ENCODE measurements around the gene AMIGO1. TPM values are rescaled to one million over a fixed set of nuclear protein-coding genes. Genes with fewer than 3 reads are reported as not detected.

AMIGO1 gene
- total and polyA plus RNA-seq, 11 donors: 4.6 to 19.1 (median 13.4) TPM

GRCh38 chr1:109467301-109467777 lies 42.2 kb downstream of the AMIGO1 start:
- intact Hi-C loops (cut with DNase I): loop anchor here in 1 of 10 donors (5.0 kb wide), 1 partner anchor 40 kb away; the partner anchor contains the start of gene PSMA5
- H3K4me3 ChIP-seq: peak overlapping the region; percentile 56 to 78 (median 66)
- WGBS, 4 donors: 5 to 10% (median 8%) methylated on average over 22 to 23 of the region's 23 CpGs
- ATAC-seq: peak; percentile 15 to 70 (median 55)
- H3K36me3 ChIP-seq: no peaks in the 10 kb centered on the region
- H3K27me3 ChIP-seq: peaks cover 0 to 80% (median 16%) of the 10 kb centered on the region in 9 donors
- no peaks in the 10 kb centered on the region for H3K9me3 ChIP-seq
- TF ChIP-seq, protein P1, sequence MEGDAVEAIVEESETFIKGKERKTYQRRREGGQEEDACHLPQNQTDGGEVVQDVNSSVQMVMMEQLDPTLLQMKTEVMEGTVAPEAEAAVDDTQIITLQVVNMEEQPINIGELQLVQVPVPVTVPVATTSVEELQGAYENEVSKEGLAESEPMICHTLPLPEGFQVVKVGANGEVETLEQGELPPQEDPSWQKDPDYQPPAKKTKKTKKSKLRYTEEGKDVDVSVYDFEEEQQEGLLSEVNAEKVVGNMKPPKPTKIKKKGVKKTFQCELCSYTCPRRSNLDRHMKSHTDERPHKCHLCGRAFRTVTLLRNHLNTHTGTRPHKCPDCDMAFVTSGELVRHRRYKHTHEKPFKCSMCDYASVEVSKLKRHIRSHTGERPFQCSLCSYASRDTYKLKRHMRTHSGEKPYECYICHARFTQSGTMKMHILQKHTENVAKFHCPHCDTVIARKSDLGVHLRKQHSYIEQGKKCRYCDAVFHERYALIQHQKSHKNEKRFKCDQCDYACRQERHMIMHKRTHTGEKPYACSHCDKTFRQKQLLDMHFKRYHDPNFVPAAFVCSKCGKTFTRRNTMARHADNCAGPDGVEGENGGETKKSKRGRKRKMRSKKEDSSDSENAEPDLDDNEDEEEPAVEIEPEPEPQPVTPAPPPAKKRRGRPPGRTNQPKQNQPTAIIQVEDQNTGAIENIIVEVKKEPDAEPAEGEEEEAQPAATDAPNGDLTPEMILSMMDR (IDR thresholded peaks at IDR 0.05): no peak
- TF ChIP-seq POLR2A (IDR thresholded peaks at IDR 0.05): no peak
- peaks cover 0 to 20% (median 6%) of the 10 kb centered on the region in 12 donors for H3K4me1 ChIP-seq
- DNase-seq: peak in 1 of 5 donors; percentile 51
- H3K27ac ChIP-seq: peak overlapping the region; percentile 56 to 93 (median 84)

DNA sequence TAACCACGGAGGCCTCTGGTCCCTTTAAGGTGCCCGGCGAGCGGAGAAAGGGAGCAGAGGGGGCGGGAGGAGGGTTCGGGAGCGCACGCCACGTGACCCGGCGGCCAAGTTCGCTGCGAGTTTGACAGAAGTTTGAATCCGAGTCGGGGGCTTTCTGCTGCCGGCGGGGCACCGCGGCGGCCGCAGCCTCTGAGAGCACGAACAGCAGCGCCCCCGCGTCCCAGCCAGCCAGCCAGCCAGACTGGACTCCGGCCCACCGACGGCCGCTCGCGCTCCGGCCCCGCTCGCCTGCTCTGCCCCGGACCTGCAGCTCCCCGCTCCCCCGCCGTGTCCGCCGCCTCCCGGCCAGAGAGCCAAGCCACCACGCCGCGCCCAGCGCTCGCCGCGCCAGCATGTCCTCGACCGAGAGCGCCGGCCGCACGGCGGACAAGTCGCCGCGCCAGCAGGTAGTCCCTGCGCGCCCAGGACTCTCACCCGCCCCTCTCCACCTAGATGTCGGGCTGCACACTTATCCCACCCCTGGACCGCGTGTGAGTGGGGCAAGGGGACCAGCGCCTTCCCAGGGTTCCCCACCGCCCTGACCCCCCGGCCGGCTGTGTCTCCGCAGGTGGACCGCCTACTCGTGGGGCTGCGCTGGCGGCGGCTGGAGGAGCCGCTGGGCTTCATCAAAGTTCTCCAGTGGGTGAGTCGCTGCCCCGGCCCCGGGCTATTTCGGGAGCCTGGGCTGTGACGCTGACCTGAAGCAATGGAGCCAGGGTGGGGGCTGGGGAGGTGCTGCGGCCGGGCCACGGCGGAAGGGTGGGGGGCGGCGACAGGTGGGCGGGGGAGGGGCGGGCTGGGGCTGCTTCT lies 42.9 kb downstream of the AMIGO1 start, which contains the start of gene SYPL2:
SYPL2 (plus strand) TSS at position 95 of the 849 bp plus-strand sequence; CDS start at position 393, 298 bp downstream.
- H3K27me3 ChIP-seq: peaks cover 0 to 74% (median 16%) of the 10 kb centered on the region in 9 donors
- intact Hi-C loops (cut with DNase I): loop anchor here in 2 of 10 donors (1.0 to 5.0 kb wide), 2 partner anchors 39 to 40 kb away; partner anchors contain the start of gene PSMA5 (in 2 of the 2)
- peak within 1 kb of the TSS; percentile 56 to 78 (median 66) for H3K4me3 ChIP-seq
- 0 to 2% (median 1%) methylated on average over 10 to 88 of the region's 88 CpGs for WGBS, 4 donors
- peaks cover 0 to 19% (median 6%) of the 10 kb centered on the region in 12 donors for H3K4me1 ChIP-seq
- TF ChIP-seq POLR2A (IDR thresholded peaks at IDR 0.05): peak in 1 of 2 donors; percentile 29
- TF ChIP-seq, protein P1 (IDR thresholded peaks at IDR 0.05): peak in 2 of 12 donors; percentile 20
- no peaks in the 10 kb centered on the region for H3K9me3 ChIP-seq
- H3K27ac ChIP-seq: peak within 1 kb of the TSS; percentile 56 to 93 (median 84)
- no peaks in the 10 kb centered on the region for H3K36me3 ChIP-seq
- peak; percentile 76 to 92 (median 88) for ATAC-seq
- peak; percentile 69 to 86 (median 83) for DNase-seq

DNA sequence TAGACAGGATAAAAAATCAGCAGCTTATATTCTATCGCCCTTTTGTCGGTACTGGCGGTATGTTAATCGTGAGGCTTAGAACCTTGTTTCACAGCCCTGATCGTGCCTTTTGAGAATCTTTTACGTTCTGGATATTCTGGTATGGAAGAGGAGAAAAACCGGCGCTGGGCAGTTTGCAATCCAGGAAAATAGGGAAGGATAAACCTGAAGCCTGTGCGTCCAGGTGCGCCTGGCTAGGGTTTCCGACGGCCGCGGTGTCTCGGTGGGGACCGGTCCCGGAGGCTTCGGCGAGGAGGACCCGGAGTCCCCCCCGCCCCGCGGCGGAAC lies 43.4 kb downstream of the AMIGO1 start:
- peaks cover 0 to 19% (median 6%) of the 10 kb centered on the region in 12 donors for H3K4me1 ChIP-seq
- no peaks in the 10 kb centered on the region for H3K9me3 ChIP-seq
- H3K27me3 ChIP-seq: peaks cover 0 to 74% (median 16%) of the 10 kb centered on the region in 9 donors
- intact Hi-C loops (cut with DNase I): loop anchor here in 2 of 10 donors (1.0 to 5.0 kb wide), 2 partner anchors 39 to 40 kb away; partner anchors contain the start of gene PSMA5 (in 2 of the 2)
- no peak for DNase-seq
- ATAC-seq: peak in 1 of 4 donors; percentile 11
- peak overlapping the region; percentile 56 to 93 (median 84) for H3K27ac ChIP-seq
- TF ChIP-seq, protein P1 (IDR thresholded peaks at IDR 0.05): no peak
- TF ChIP-seq POLR2A (IDR thresholded peaks at IDR 0.05): no peak
- no peaks in the 10 kb centered on the region for H3K36me3 ChIP-seq
- peak overlapping the region; percentile 56 to 78 (median 66) for H3K4me3 ChIP-seq
- WGBS, 4 donors: 3 to 7% (median 5%) methylated on average over 18 to 24 of the region's 24 CpGs

GRCh38 chr1:109457819-109458218 lies 51.7 kb downstream of the AMIGO1 start:
- H3K27ac ChIP-seq: no peak overlapping the region
- peaks cover 0 to 11% (median 0%) of the 10 kb centered on the region in 9 donors for H3K27me3 ChIP-seq
- no peak overlapping the region for H3K4me3 ChIP-seq
- ATAC-seq (no peak), DNase-seq (no peak)
- TF ChIP-seq, protein P1 (IDR thresholded peaks at IDR 0.05): no peak
- TF ChIP-seq POLR2A (IDR thresholded peaks at IDR 0.05): no peak
- no peaks in the 10 kb centered on the region for H3K36me3 ChIP-seq
- intact Hi-C loops (cut with DNase I): no loop called here
- H3K9me3 ChIP-seq: peaks cover 0 to 18% (median 0%) of the 10 kb centered on the region in 12 donors
- H3K4me1 ChIP-seq: no peaks in the 10 kb centered on the region
- 79 to 84% (median 83%) methylated on average over 4 of the region's 4 CpGs for WGBS, 4 donors

All from heart left ventricle (tissue), 16 donors.